HepG2 (cell line): ENCODE results near the gene RABIF. TPM values are rescaled to one million over a fixed set of nuclear protein-coding genes. Genes with fewer than 3 reads are reported as not detected.
A peak's percentile ranks its signal among the peaks of the same experiment; 100 is the strongest.

Experiments used
- ATRX ChIP-seq: sonication (generic); formaldehyde crosslinking; IDR thresholded peaks from 2 replicates; pipeline ENCODE4 v1.4.0; 2020; ENCODE audit warnings: missing genetic modification reagents, borderline replicate concordance
- DR1 ChIP-seq: sonication (generic); formaldehyde crosslinking; IDR thresholded peaks from 2 replicates; pipeline ENCODE4 v1.8.0; 2021; ENCODE audit warnings: mild to moderate bottlenecking, missing genetic modification reagents, inconsistent platforms
- DRAP1 ChIP-seq: IDR thresholded peaks from 2 replicates; pipeline ENCODE4 v1.6.1; 2016; ENCODE audit warnings: missing genetic modification reagents, missing compliant biosample characterization
- FLYWCH1 ChIP-seq: sonication (generic); formaldehyde crosslinking; IDR thresholded peaks from 2 replicates; pipeline ENCODE4 v1.8.1; 2023; ENCODE audit warnings: mild to moderate bottlenecking, missing genetic modification reagents
- HINFP ChIP-seq: sonication (generic); formaldehyde crosslinking; IDR thresholded peaks from 2 replicates; pipeline ENCODE4 v1.4.0; 2020; ENCODE audit warnings: low read depth, mild to moderate bottlenecking, missing genetic modification reagents
- KLF12 ChIP-seq: sonication (generic); formaldehyde crosslinking; IDR thresholded peaks from 2 replicates; pipeline ENCODE4 v1.4.0; 2020; ENCODE audit warnings: missing genetic modification reagents, borderline replicate concordance
- NAIF1 ChIP-seq: sonication (generic); formaldehyde crosslinking; IDR thresholded peaks from 2 replicates; pipeline ENCODE4 v1.5.0; 2020; ENCODE audit warnings: mild to moderate bottlenecking, missing genetic modification reagents, borderline replicate concordance
- NR2C2 ChIP-seq: sonication (generic); formaldehyde crosslinking; IDR thresholded peaks from 2 replicates; pipeline ENCODE4 v1.4.0; 2020; ENCODE audit warnings: missing genetic modification reagents, mild to moderate bottlenecking, moderate library complexity, borderline replicate concordance
- ZBTB8A ChIP-seq: sonication (generic); formaldehyde crosslinking; IDR thresholded peaks from 2 replicates; pipeline ENCODE4 v1.4.0; 2020; ENCODE audit warnings: mild to moderate bottlenecking, low read depth, missing genetic modification reagents, borderline replicate concordance
- ZFX ChIP-seq: sonication (generic); formaldehyde crosslinking; IDR thresholded peaks from 2 replicates; pipeline ENCODE4 v1.4.0; 2020; ENCODE audit warnings: mild to moderate bottlenecking, low read depth, missing genetic modification reagents, moderate library complexity
- ZFY ChIP-seq: sonication (generic); formaldehyde crosslinking; IDR thresholded peaks from 2 replicates; pipeline ENCODE4 v1.4.0; 2020; ENCODE audit warnings: missing genetic modification reagents
- ZMYM2 ChIP-seq: sonication (generic); formaldehyde crosslinking; IDR thresholded peaks from 2 replicates; pipeline ENCODE4 v1.8.0; 2022; ENCODE audit warnings: mild to moderate bottlenecking, missing genetic modification reagents
- ZNF224 ChIP-seq: sonication (generic); formaldehyde crosslinking; IDR thresholded peaks from 2 replicates; pipeline ENCODE4 v1.5.0; 2020; ENCODE audit warnings: mild to moderate bottlenecking, missing genetic modification reagents
- ZNF234 ChIP-seq: sonication (generic); formaldehyde crosslinking; conservative IDR thresholded peaks from 2 replicates; pipeline ENCODE4 v1.5.1; 2020; ENCODE audit warnings: mild to moderate bottlenecking, missing genetic modification reagents
- ZNF530 ChIP-seq: sonication (generic); formaldehyde crosslinking; IDR thresholded peaks from 2 replicates; pipeline ENCODE4 v1.5.0; 2020; ENCODE audit warnings: low read depth, mild to moderate bottlenecking, missing genetic modification reagents
- polyA plus RNA-seq, 8 experiments: library from polyadenylated mRNA; depleted of rRNA in 3 of 8; stranded (reverse) in 7 of 8; unstranded in 1 of 8; fragments of >200 nt; fragmentation: Illumina TruSeq in 4 of 8; extraction: Trizol in 4 of 8; gene quantifications; 2 replicates each; pipeline versions ENCODE4 v1.2.1 to v1.2.3, GENCODE V29; 2011 to 2016; ENCODE audit warnings: low read depth in 4 of 8, missing spikeins in 1 of 8, mixed read lengths in 1 of 8; ENCODE audit not compliant: insufficient read depth in 1 of 8
- total RNA-seq, 5 experiments: library from RNA; depleted of rRNA; stranded (reverse); fragments of >200 nt; fragmentation: Illumina TruSeq; extraction: Trizol; gene quantifications; 2 replicates each; pipeline ENCODE4 v1.2.3, GENCODE V29; 2016; ENCODE audit warnings: low read depth in 1 of 5
- TF ChIP-seq, protein P1 (sequence below): sonication (generic); formaldehyde crosslinking; IDR thresholded peaks from 2 replicates; pipeline ENCODE4 v1.4.0; 2020; ENCODE audit warnings: missing genetic modification reagents
- TF ChIP-seq, protein P2 (sequence below): sonication (generic); IDR thresholded peaks from 2 replicates; pipeline ENCODE4 v1.6.1; 2016; ENCODE audit warnings: low read depth, borderline replicate concordance
- TF ChIP-seq, protein P3 (sequence below), 2 experiments: sonication (generic) in 1 of 2; formaldehyde crosslinking in 1 of 2; IDR thresholded peaks; 2 replicates each; pipeline versions ENCODE4 v1.5.1 to v1.6.1; 2011 to 2020; ENCODE audit warnings: borderline replicate concordance in 1 of 2, low read depth in 1 of 2, low read length in 1 of 2, mild to moderate bottlenecking in 1 of 2, missing genetic modification reagents in 1 of 2, moderate library complexity in 1 of 2
- TF ChIP-seq, protein P4 (sequence below): sonication (generic); formaldehyde crosslinking; IDR thresholded peaks from 2 replicates; pipeline ENCODE4 v1.5.1; 2020; ENCODE audit warnings: missing genetic modification reagents, mild to moderate bottlenecking, borderline replicate concordance

Gene RABIF
- total and polyA plus RNA-seq, 2 of the 13 experiments (the other 11 are each of a cell fraction or from before 2014, with no cell fraction given) = 7.6 to 8.3 TPM

GRCh38 chr1:202857136-202857610 is 31.8 kb downstream of the RABIF start (continued):
- TF ChIP-seq, protein P1, sequence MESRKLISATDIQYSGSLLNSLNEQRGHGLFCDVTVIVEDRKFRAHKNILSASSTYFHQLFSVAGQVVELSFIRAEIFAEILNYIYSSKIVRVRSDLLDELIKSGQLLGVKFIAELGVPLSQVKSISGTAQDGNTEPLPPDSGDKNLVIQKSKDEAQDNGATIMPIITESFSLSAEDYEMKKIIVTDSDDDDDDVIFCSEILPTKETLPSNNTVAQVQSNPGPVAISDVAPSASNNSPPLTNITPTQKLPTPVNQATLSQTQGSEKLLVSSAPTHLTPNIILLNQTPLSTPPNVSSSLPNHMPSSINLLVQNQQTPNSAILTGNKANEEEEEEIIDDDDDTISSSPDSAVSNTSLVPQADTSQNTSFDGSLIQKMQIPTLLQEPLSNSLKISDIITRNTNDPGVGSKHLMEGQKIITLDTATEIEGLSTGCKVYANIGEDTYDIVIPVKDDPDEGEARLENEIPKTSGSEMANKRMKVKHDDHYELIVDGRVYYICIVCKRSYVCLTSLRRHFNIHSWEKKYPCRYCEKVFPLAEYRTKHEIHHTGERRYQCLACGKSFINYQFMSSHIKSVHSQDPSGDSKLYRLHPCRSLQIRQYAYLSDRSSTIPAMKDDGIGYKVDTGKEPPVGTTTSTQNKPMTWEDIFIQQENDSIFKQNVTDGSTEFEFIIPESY (CRISPR knock-in tag) = no peak
- TF ChIP-seq ZFY (CRISPR knock-in tag) = 0 out of 2 replicates have a peak, but pooled peaks have one; percentile 29
- TF ChIP-seq ZMYM2 = 0 out of 2 replicates have a peak, but pooled peaks have one; percentile 43
- no peak for TF ChIP-seq FLYWCH1 (CRISPR knock-in tag)
- no peak for TF ChIP-seq ZBTB8A
- no peak for TF ChIP-seq NAIF1 (CRISPR knock-in tag)
- TF ChIP-seq DRAP1 (CRISPR knock-in tag) = peak; percentile 26; the same call in 1 of the 2 replicates
- TF ChIP-seq, protein P2, sequence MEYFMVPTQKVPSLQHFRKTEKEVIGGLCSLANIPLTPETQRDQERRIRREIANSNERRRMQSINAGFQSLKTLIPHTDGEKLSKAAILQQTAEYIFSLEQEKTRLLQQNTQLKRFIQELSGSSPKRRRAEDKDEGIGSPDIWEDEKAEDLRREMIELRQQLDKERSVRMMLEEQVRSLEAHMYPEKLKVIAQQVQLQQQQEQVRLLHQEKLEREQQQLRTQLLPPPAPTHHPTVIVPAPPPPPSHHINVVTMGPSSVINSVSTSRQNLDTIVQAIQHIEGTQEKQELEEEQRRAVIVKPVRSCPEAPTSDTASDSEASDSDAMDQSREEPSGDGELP = peak; percentile 34
- no peak for TF ChIP-seq ZNF234 (CRISPR knock-in tag)
- peak; percentile 39; the same call in 1 of the 2 replicates for TF ChIP-seq ZNF224 (CRISPR knock-in tag)
- no peak; the same call in 1 of the 2 replicates for TF ChIP-seq NR2C2
- peak; percentile 64; the same call in 1 of the 2 replicates for TF ChIP-seq KLF12 (CRISPR knock-in tag)
- TF ChIP-seq, protein P3, sequence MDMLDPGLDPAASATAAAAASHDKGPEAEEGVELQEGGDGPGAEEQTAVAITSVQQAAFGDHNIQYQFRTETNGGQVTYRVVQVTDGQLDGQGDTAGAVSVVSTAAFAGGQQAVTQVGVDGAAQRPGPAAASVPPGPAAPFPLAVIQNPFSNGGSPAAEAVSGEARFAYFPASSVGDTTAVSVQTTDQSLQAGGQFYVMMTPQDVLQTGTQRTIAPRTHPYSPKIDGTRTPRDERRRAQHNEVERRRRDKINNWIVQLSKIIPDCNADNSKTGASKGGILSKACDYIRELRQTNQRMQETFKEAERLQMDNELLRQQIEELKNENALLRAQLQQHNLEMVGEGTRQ (IDR thresholded peaks at IDR 0.05; ENCODE audit: low read depth, low read length) = no peak
- TF ChIP-seq, protein P3 (CRISPR knock-in tag; IDR thresholded peaks at IDR 0.05; ENCODE audit: borderline replicate concordance) = no peak
- TF ChIP-seq ATRX (CRISPR knock-in tag) = no peak
- peak; percentile 11; the same call in 1 of the 2 replicates for TF ChIP-seq ZFX (CRISPR knock-in tag)
- no peak for TF ChIP-seq HINFP (CRISPR knock-in tag)
- TF ChIP-seq ZNF530 (CRISPR knock-in tag) = no peak
- TF ChIP-seq DR1 (CRISPR knock-in tag) = no peak
- TF ChIP-seq, protein P4, sequence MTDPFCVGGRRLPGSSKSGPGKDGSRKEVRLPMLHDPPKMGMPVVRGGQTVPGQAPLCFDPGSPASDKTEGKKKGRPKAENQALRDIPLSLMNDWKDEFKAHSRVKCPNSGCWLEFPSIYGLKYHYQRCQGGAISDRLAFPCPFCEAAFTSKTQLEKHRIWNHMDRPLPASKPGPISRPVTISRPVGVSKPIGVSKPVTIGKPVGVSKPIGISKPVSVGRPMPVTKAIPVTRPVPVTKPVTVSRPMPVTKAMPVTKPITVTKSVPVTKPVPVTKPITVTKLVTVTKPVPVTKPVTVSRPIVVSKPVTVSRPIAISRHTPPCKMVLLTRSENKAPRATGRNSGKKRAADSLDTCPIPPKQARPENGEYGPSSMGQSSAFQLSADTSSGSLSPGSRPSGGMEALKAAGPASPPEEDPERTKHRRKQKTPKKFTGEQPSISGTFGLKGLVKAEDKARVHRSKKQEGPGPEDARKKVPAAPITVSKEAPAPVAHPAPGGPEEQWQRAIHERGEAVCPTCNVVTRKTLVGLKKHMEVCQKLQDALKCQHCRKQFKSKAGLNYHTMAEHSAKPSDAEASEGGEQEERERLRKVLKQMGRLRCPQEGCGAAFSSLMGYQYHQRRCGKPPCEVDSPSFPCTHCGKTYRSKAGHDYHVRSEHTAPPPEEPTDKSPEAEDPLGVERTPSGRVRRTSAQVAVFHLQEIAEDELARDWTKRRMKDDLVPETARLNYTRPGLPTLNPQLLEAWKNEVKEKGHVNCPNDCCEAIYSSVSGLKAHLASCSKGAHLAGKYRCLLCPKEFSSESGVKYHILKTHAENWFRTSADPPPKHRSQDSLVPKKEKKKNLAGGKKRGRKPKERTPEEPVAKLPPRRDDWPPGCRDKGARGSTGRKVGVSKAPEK = no peak
